Brain pericyte (primary cell): Measurements from ENCODE around the gene LPCAT1.

Source experiments
- DNase-seq: peaks from one replicate; pipeline ENCODE4 v3.0.0-alpha.2; 2012; ENCODE audit warnings: low read depth, low spot score

LPCAT1 gene

GRCh38 chr5:1497795-1498622 is 25.8 kb downstream of the LPCAT1 start:
- no peak for DNase-seq

DNA sequence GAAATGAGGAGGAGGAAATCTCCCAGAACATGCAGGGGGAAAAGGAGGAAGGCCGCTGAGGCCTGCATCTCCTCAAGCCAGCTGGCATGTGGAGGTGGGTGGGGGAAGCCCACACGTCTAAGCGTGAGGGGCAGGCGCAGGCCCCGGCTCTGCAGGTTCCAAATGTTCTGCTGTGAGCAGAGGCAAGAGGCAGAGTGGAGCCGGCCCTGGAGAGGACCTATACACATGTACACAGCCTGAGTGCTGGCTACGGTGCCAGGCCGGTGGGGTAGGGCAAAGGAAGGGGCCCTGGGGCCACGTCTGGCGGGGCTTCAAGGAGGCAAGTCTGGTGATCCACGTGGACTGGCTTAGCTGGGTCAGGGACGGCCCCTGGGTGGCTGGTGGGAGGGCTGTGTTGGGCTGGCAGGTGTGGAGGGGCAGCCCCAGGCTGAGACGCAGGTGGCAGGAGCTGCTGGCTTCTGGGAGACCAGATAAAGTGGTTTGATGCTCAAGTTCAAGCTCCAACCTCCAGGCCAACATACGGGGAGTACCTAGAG is 26.4 kb downstream of the LPCAT1 start:
- DNase-seq: no peak

- no peak for DNase-seq
Observed at GRCh38 chr5:1495525-1495897, 28.2 kb downstream of the LPCAT1 start.

DNA sequence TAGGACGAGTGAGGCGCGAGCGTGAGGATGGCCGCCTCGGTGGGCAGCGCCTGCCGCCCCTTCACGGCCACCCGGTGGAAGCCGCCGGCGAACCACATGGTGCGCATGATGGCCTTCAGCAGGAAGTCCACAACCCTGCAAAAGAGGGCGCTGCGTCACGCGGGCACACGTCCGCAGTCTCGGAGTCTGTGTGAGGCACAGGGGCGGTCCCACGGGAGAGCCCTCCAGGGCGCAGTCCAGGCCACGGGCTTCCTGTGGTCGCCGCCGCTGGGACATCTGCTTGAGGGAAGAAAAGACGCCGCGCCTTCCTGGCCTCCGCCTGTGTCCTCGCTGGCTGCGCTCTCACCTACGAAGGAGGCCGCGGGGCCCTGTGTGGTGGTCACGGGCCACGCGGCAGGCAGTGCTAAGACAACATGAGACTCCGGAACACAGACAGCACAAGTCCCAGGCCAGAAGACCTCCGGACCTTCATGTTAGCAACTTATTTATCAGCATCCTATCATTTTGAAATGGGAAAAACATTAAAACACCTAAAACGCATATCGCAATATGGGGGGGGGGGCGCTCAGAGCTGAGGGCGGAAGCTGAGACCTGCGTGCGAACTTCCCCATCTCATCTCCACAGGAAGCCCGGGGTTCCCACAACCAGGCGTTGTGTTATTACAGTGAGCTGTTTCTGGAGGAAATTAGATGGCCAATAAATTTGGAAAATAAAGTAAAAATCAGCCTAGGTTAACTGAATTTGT is 28.8 kb downstream of the LPCAT1 start:
- DNase-seq: no peak

DNA sequence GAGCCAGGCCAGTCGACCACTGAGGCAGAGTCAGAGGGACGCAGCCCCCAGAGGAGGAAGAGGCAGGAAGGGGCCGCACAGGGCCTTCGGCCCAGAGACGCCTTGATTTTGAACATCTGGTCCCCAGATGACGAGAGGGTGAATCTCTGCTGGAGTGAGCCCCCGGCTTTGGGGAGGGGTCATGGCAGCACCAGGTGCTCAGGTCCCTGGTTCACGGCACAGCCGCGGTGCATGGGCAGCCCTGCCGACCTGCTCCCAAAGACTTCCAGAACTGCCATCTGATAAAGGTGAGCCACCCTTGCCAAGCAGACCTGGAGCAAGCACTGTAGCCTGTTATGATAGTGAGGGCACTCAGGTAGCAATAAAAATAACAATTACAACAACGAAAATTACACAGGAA is 29.8 kb downstream of the LPCAT1 start:
- no peak for DNase-seq

DNA sequence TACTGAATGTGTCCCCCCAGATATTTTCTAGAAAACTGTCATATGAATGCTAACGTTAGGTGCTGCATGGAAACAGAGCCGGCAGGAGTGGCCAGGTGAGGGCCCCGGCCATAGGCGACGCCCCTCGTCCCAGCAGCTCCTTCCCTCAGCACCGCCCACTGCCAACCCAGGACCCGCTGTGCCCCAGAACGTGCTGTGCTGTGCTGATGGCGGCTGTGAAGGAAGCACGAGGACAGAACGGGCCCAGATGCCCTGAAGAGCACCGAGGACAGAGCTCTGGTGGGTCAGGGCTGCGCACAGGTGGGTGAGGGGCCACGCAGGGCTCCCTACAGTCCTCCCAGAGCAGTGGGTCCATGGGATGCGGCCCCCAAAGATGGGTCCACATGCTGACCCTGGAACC is 30.3 kb downstream of the LPCAT1 start:
- DNase-seq: no peak

- DNase-seq: no peak
Observed at GRCh38 chr5:1492757-1493156, 31.0 kb downstream of the LPCAT1 start.

DNA sequence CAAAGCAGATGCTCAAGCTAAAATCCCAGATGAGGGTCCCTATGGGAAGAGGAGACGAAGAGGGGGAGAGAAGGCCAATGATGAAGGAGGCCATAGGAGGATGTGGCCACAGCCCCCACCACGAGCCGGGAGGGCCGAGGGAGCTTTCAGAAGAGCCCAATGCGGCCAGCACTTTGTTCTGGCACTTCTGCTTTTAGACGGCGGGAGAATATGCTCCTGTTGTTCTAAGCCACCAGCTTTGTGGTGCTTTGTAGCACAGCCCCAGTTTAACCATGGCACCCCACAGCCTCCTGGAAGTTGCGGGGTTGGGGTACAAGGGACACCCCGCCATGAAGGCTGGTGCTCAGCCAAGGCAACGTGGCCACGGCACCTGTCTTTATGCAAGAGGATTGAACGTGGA is 33.4 kb downstream of the LPCAT1 start:
- no peak for DNase-seq

DNA sequence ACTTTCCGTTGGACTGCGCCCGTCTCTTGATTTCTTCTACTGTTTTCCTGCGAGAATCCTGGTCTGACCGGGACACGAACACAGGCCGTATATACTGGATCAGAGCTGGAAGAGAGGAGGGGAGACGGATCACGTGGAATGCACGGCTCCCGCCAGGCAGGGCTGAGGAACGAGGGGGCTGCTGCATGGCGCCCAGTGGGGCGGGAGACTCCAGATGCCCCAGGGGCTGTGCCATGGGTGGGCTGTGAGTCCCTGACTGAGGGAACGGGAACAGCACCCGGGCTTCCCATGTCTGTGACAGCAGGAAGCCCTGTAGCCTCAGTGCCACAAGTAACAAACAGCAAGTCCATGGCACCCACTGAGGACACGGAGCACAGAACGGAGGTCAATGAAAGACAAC is 34.0 kb downstream of the LPCAT1 start:
- no peak for DNase-seq

- peak; percentile 82 for DNase-seq
Observed at GRCh38 chr5:1488882-1489680, 34.7 kb downstream of the LPCAT1 start.

DNA sequence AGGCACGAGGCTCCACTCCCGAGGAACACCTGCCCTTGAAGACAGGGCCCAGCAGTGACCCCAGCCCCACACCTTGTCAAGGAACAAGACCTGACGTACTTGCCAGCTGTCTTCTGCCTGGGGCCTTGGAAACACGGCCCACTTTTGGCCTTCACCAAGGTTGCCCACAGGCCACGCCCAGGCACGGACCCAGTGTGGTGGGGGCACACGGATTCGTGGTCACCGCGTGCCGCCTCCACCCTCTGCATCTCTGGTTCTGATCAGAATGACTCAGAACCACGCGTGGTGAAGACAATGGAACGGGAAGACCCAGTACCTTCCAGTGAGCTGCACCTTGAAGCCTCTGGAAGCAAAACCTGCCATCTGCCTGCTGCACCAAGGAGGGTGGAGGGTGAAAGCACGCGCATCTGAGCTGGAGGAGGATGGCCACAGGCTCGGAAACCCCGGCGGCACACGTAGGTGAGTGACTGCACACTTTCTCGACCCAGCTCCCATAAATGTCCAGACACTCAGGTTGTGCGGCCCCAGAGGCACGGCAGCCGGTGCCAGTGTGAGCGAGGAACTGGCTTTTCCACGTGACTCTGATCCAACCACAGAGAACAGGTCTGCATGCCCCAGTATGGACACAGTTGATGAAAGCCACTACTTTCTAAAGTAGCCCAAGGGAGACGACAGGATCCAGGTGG is 36.5 kb downstream of the LPCAT1 start:
- DNase-seq: no peak

DNA sequence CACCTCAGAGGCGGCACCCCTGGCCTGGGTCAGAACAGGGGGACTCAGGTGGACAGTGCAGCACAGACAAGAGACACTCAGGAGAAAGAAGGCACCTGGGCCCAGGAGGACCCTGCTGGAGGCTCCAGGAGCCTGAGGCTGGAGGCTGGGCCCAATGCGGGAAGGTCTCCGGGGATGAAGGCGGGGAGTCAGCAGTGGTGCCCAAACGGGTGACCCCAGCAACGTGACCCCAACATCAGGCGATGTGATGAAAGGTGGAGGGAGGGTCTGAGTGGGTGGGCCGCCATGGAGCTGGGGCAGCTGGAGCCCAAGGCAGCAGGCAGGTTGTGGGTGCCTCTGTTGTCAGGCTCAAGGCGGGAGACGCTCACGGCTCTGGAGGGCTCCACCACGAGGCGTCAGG is 37.5 kb downstream of the LPCAT1 start:
- no peak for DNase-seq

DNA sequence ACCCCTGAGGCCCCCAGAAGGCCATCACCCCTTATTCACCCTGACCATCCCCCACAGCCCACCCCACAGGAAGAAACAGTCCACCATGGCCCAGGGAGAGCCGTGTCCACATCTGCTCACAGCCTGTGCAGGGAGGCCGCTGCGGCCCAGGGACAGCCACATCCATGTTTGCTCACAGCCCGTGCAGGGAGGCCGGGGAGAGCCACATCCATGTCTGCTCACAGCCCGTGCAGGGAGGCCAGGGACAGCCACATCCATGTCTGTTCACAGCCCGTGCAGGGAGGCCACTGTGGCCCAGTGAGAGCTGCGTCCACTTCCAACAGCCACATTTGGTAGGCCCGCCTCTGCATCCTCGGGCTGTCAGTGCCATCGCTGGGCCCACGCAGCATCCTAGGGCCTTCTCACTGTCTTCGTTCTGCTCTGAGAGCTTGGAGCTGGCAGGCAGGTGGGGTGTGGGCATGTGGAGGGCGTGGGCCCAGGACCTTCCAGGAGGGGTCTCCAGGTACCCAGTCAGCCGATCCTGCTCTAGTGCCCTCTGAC is 38.1 kb downstream of the LPCAT1 start:
- no peak for DNase-seq

DNA sequence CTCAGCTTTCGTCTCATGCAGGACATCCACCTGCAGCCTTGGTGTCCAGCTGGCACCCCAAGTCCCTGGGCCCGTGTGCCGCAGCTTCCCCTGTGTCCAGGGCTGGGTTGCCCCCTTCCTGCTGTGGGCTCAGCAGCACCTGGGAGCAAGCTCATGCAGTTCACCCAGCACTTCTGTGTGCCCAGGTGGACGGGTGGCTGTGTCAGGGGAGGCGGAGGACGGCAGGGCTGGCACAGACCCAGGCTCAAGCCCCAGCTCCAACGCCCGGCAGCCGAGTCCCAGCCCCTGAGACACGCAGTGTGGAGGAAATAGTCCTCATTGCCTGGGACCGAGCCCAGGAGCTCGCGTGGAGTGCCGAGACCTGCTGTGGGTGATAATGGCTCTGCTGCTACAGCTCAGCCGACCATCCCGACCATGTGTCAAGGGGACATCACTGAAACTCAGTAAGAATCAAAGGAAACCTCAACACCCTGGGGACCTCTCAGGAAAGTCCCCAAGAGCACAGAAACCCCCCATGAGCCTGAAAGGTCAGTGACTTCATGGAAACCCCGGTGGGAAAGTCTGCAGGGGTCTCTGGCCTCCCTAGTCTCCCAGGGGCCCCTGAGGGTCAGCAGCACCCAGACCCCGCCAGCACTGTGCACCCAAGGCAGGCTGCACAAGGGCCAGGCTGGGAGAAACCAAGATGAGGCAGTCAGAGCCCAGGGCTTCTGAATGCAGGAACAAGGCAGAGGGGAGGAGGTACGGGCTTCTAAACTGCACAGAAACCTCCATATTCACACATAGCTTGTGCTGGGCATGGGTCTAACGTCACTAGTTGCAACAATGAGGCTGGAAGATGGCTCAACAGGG is 38.8 kb downstream of the LPCAT1 start:
- DNase-seq: no peak

DNA sequence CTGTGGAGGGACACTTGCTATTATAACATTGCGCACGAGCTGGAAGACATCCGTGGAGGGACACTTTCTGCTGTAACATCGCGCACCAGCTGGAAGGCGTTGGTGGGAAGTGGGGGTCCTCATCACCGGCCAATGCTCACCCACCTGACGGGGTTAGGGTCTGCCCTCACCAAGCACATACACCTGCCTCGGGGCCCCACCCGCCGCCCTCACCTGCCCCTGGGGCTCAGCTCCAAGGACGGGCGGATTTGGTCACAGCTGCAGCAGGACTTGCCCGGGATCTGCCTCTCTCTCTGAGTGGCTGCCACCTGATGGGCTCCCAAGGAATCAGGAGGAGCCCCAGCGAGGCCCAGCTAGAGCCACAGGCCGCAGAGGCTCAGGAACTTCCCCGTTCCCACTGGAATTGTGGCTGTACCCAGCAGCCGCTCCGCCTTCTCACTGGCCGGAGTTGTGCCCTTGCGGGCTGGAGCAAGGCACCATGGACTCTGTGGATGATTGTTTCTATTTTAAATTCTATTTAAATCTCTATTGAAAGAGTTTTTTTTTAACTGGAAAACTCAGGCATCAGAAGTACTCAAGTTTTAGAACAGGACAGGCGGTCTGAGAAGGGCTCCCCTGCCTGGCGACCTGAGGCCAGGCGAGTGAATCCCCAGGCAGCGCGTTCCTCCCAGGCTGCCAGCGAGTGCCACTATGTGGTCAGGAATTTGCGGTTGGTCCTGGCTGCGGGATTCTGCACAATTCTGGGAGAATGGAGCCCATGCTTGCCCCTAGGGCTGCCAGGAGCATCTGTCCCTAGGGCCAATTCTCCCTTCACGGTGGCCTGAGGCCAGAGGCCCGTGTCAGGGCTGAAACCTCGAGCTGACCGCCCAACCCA is 39.7 kb downstream of the LPCAT1 start:
- no peak for DNase-seq

GRCh38 chr5:1483064-1483463 is 40.7 kb downstream of the LPCAT1 start:
- DNase-seq: no peak

GRCh38 chr5:1481959-1482331 is 41.8 kb downstream of the LPCAT1 start:
- no peak for DNase-seq

DNA sequence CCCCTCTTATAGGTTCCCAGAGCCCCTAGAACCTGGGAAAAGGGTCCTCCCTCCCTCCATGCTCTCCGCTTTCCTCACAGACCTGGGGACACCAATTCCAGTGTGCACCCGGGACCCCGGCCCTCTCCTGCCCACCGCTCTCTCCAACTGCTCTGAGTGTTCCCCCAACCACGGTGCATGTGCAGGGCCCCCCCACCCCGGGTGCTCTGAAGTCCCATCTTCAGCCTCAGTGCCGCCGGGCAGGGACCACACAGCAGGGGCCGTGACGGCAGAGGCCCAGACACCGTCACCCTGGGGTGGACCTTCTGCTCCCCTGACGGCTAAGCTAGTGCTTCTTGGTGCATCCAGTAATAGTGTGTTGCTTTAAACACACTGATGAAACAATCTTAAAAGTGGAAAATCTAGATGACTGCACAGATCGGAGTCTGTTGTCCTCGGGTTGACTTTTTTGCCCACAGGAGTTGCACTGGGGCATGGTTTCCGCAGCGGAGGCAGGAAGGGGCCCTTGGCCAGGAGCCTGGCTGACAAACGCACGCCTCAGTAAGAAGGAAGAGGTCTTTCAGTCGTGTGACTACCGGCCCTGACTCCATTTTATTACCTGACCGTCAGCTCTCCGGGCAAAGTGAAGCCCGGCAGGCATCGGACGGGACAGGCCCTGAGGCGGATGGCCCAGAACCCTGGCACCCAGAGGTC is 42.3 kb downstream of the LPCAT1 start:
- DNase-seq: no peak

DNA sequence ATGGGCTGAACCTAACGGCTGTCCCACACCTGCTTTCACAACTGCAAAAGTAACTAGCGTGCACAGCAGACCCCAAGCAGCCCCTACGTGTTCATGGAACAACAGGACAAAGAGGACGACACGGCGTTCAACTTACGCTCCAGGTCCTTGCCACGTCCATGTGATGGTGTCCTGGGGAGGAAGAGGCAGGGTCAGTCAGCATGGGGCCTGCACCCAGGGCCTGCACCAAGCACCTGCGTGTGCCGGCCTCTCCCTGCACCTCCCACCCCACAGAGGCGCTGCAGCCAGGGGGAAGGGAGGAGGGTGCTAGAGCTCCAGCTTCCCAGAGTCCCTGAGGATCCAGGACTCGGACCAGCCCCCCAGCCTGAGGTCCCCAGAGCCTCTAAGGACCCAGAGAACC is 43.0 kb downstream of the LPCAT1 start:
- DNase-seq: no peak
